T-helper 2 cell (primary cell): ENCODE measurements around the gene SLC4A1.

Source experiments
- DNase-seq, 5 experiments: peaks; one replicate each; pipeline versions ENCODE4 v3.0.0 to v3.0.0-alpha.2; 2012 to 2022
- total RNA-seq, 2 donors: gene quantifications; one replicate each; lab custom pipeline; 2026; lab: John Stamatoyannopoulos, UW

Gene SLC4A1
- total RNA-seq: 0.07 to 0.31 reads per million in 2 donors

GRCh38 chr17:44267818-44268490, at the start of gene SLC4A1:
SLC4A1 (minus strand) TSS chr17:44268135; CDS start chr17:44262866, 5,269 bp downstream.
- DNase-seq: no peak

GRCh38 chr17:44317545-44317944, 49.6 kb upstream of the SLC4A1 start:
- no peak for DNase-seq

- no peak for DNase-seq
Measured at GRCh38 chr17:44315760-44316731, 48.1 kb upstream of the SLC4A1 start.

- peak in 2 of 5 experiments; percentile 35 to 68 for DNase-seq
Measured at GRCh38 chr17:44314869-44315661, 47.1 kb upstream of the SLC4A1 start.

DNA sequence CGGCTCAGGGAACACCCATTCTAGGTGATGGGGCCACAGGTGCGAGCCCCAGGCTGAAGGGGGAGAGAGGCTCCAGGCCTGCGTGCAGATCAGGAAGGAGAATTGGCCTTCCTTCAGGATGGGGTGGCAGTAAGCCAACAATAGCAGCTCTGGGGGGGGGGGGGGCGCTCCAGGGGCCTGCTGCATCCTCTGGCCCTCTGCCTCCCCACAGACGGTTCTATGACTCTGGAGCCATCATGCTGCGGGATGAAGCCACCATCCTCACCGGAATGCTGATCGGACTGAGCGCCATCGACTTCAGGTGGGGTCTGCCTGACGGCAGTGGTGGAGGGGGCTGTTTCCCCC, 46.6 kb upstream of the SLC4A1 start:
- no peak for DNase-seq

DNA sequence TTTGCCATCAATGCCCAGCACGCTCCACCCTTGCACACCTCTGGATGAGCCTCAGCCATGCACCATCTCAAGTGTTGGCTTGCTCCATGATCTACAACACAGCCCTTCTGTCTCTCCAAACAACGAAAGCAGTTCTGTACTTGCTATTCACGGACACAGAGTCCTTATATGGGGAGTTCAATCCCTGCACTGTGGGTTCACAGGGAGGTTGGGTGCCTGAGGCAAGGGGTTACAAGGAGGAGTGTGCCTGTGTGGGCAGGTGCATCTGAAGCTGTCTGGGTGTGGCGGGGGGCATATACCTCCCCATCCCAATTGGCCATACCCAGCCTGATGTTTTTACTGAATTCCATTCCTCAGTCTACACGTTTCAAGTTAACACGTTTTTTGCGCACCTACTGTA, 46.1 kb upstream of the SLC4A1 start:
- no peak for DNase-seq

- no peak for DNase-seq
Measured at GRCh38 chr17:44312396-44313104, 44.6 kb upstream of the SLC4A1 start.

GRCh38 chr17:44311562-44312181, 43.7 kb upstream of the SLC4A1 start:
- DNase-seq: no peak

GRCh38 chr17:44310609-44311376, 42.9 kb upstream of the SLC4A1 start:
- no peak for DNase-seq

- DNase-seq: no peak
Measured at GRCh38 chr17:44310188-44310587, 42.3 kb upstream of the SLC4A1 start.

- DNase-seq: no peak
Measured at GRCh38 chr17:44309472-44309871, 41.5 kb upstream of the SLC4A1 start.

DNA sequence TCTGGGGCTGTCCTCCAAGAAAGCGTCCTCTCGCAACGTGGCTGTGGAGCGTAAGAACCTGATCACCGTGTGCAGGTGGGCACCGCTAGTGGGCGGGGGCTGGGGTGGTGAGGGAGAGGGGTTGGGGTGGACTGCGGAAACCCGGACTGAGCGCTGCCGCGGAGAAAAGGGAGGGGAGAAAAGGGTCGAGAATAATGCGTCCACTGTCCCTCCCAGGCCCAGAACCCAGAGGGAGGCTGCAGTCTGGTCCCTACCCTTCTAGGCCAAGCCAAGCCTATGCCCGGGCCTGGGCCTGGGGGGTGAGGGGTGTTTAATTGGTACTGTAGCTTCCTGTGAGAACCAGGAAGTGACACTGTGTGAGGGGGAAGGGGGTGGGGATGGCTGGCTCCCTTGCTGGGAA, 40.9 kb upstream of the SLC4A1 start:
- no peak for DNase-seq

- peak; percentile 73 to 83 (median 78) for DNase-seq
Measured at GRCh38 chr17:44308320-44308818, 40.4 kb upstream of the SLC4A1 start, which contains the start of gene RUNDC3A. RUNDC3A (plus strand) TSS chr17:44308601; CDS start chr17:44308833, 232 bp downstream.

- no peak for DNase-seq
Measured at GRCh38 chr17:44307387-44308186, 39.7 kb upstream of the SLC4A1 start.

GRCh38 chr17:44304651-44305050, 36.7 kb upstream of the SLC4A1 start:
- DNase-seq: no peak

DNA sequence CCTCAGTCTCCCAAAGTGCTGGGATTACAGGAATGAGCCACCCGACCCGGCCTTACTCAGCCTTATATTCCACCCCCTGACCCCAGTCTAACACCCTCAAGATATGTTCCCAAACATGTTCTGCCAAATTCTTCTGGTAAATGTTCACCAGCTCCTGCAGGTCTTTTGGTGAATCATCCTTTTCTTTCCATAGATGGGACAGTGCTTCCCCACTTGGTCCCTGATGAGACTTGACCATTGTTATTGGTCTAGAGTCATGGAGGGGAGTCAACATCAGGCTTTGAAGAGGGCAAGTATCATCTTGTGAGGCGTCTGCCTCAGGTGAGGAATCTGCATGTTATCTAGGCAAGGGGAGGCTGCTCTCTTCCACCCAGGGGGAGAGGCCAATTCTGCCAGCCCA, 30.0 kb upstream of the SLC4A1 start:
- no peak for DNase-seq

DNA sequence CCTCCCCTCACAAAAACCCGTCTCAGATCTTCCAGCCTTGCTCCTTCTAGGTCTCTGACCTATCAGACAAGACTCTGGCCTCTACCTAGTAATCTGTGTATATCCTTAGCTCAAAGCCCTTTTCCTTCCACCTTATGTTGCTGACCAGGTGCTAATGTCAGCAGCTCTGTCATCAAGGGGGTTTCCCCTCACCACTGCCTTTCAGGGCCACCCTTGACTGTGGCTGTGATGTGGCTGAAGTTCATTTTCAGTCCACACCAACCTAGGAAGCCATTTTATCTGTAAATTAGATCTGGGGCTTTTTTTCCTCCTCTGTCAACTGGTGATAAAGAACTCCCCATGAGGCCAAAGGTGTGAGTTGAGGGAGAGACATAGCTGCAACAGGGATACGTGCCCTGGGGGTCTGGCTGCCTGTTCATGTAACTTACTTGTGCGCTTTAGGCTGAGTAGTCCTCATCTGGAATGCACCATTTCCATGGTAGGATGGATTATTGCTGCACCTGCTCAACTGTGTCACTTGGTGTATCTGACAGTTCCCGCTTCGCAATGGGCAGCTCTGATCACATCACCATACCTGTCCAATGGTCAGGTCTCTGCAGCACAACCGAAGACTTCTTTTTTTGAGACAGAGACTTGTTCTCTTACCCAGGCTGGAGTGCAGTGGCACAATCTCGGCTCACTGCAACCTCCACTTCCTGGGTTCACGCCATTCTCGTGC, 25.7 kb upstream of the SLC4A1 start:
- DNase-seq: no peak

- no peak for DNase-seq
Measured at GRCh38 chr17:44287651-44288050, 19.7 kb upstream of the SLC4A1 start.

DNA sequence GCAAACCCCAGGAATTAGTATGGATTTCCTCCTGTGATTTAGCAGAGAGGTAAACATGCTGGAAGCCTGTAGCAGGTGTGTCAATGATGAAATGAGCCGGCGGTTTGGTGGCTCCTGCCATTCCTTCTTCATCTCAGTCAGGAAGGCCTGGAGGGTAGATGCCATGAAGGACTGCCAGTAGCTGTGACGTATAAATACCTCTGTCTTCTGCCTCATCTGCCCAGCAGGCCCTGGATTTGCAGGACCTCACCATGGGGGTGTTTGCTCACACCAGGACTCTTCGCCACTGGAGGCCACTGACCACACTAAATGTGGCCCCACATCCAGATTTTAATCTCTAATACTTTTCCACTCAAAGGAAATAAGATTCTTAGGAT, 16.1 kb upstream of the SLC4A1 start:
- DNase-seq: no peak
